H9 (cell line): ENCODE results near the gene MIER1. TPM values are rescaled to one million over a fixed set of nuclear protein-coding genes. Genes with fewer than 3 reads are reported as not detected.

Experiments
- DNase-seq: peaks from one replicate; pipeline ENCODE4 v3.0.0-alpha.2; 2017
- H2AFZ ChIP-seq: one replicate; pipeline ENCODE4 v1.6.1; 2013; ENCODE audit warnings: mild to moderate bottlenecking, low read length, control low read depth, moderate library complexity
- H2AK5ac ChIP-seq: 2 replicates; pipeline ENCODE4 v1.6.1; 2013; ENCODE audit warnings: low read length, control low read depth, mixed read lengths; ENCODE audit not compliant: insufficient read length
- H2BK120ac ChIP-seq: one replicate; pipeline ENCODE4 v1.6.1; 2013; ENCODE audit warnings: low read depth, mild to moderate bottlenecking, low read length, control low read depth, inconsistent platforms; ENCODE audit not compliant: poor library complexity, severe bottlenecking
- H2BK12ac ChIP-seq: 2 replicates; pipeline ENCODE4 v1.6.1; 2013; ENCODE audit warnings: low read length, control low read depth, mixed read lengths, low read depth; ENCODE audit not compliant: insufficient read length
- H2BK15ac ChIP-seq: 2 replicates; pipeline ENCODE4 v1.6.1; 2013; ENCODE audit warnings: low read depth, low read length, control low read depth
- H2BK20ac ChIP-seq: one replicate; pipeline ENCODE4 v1.6.1; 2013; ENCODE audit warnings: low read depth, mild to moderate bottlenecking, low read length, control low read depth, inconsistent platforms; ENCODE audit not compliant: poor library complexity, severe bottlenecking
- H2BK5ac ChIP-seq: 2 replicates; pipeline ENCODE4 v1.6.1; 2013; ENCODE audit warnings: low read length, control low read depth, mixed read lengths; ENCODE audit not compliant: insufficient read length
- H3K14ac ChIP-seq: 2 replicates; pipeline ENCODE4 v1.6.1; 2013; ENCODE audit warnings: low read length, control low read depth; ENCODE audit not compliant: insufficient read depth
- H3K18ac ChIP-seq: 2 replicates; pipeline ENCODE4 v1.6.1; 2013; ENCODE audit warnings: low read depth, mild to moderate bottlenecking, mixed read lengths, low read length, control low read depth; ENCODE audit not compliant: insufficient read length
- H3K23ac ChIP-seq: 2 replicates; pipeline ENCODE4 v1.6.1; 2013; ENCODE audit warnings: low read length, control low read depth, mixed read lengths, low read depth; ENCODE audit not compliant: insufficient read length
- H3K23me2 ChIP-seq: 2 replicates; pipeline ENCODE4 v1.6.1; 2013; ENCODE audit warnings: low read depth, mild to moderate bottlenecking, mixed read lengths, low read length, control low read depth; ENCODE audit not compliant: insufficient read length, poor library complexity, severe bottlenecking
- H3K27ac ChIP-seq: 2 replicates; pipeline ENCODE4 v1.5.1; 2013; ENCODE audit warnings: low read length, control low read depth, mixed read lengths, low read depth; ENCODE audit not compliant: insufficient read length
- H3K27me3 ChIP-seq: 2 replicates; pipeline ENCODE4 v1.6.1; 2013; ENCODE audit warnings: low read length, control low read depth, inconsistent platforms; ENCODE audit not compliant: insufficient read depth
- H3K4ac ChIP-seq: 2 replicates; pipeline ENCODE4 v1.6.1; 2013; ENCODE audit warnings: low read depth, mild to moderate bottlenecking, control low read depth, inconsistent platforms, low read length, moderate library complexity
- H3K4me1 ChIP-seq: 2 replicates; pipeline ENCODE4 v1.6.1; 2013; ENCODE audit warnings: low read length, control low read depth, inconsistent platforms; ENCODE audit not compliant: insufficient read depth
- H3K4me2 ChIP-seq: 2 replicates; pipeline ENCODE4 v1.6.1; 2013; ENCODE audit warnings: low read length, control low read depth, mixed read lengths; ENCODE audit not compliant: insufficient read length, insufficient read depth
- H3K56ac ChIP-seq: 2 replicates; pipeline ENCODE4 v1.6.1; 2013; ENCODE audit warnings: low read depth, mild to moderate bottlenecking, mixed read lengths, low read length, control low read depth; ENCODE audit not compliant: insufficient read length
- H3K79me1 ChIP-seq: 2 replicates; pipeline ENCODE4 v1.6.1; 2013; ENCODE audit warnings: low read depth, mild to moderate bottlenecking, moderate library complexity, low read length, control low read depth, inconsistent platforms; ENCODE audit not compliant: insufficient read depth, poor library complexity, severe bottlenecking
- H3K79me2 ChIP-seq: 2 replicates; pipeline ENCODE4 v1.6.1; 2013; ENCODE audit warnings: low read length, control low read depth, inconsistent platforms; ENCODE audit not compliant: insufficient read depth
- H3K9ac ChIP-seq: 2 replicates; pipeline ENCODE4 v1.6.1; 2013; ENCODE audit warnings: low read length, control low read depth, mixed read lengths; ENCODE audit not compliant: insufficient read length; ENCODE audit errors: extremely low read depth
- H3K9me3 ChIP-seq: one replicate; pipeline ENCODE4 v1.6.1; 2013; ENCODE audit warnings: low read depth, low read length, inconsistent platforms; ENCODE audit not compliant: control insufficient read depth
- H3T11ph ChIP-seq: one replicate; pipeline ENCODE4 v1.6.1; 2013; ENCODE audit warnings: mild to moderate bottlenecking, low read length, control low read depth, inconsistent platforms
- H4K20me1 ChIP-seq: one replicate; pipeline ENCODE4 v1.6.1; 2013; ENCODE audit not compliant: control insufficient read depth, insufficient read length, insufficient read depth
- H4K5ac ChIP-seq: 2 replicates; pipeline ENCODE4 v1.6.1; 2013; ENCODE audit warnings: low read depth, mild to moderate bottlenecking, mixed read lengths, low read length, control low read depth; ENCODE audit not compliant: insufficient read length
- H4K8ac ChIP-seq: replicated peaks from 2 replicates; pipeline ENCODE4 v1.6.1; 2013; ENCODE audit warnings: low read length, control low read depth, mixed read lengths, low read depth; ENCODE audit not compliant: insufficient read length
- H4K91ac ChIP-seq: 2 replicates; pipeline ENCODE4 v1.6.1; 2013; ENCODE audit warnings: low read depth, mild to moderate bottlenecking, moderate library complexity, mixed read lengths, low read length, control low read depth; ENCODE audit not compliant: insufficient read length
- H3K27ac Mint-ChIP-seq, 3 experiments: 2 replicates in 2 of 3; 3 replicates in 1 of 3; pipeline ENCODE4 v1.8.0; 2020 to 2021; ENCODE audit warnings: mixed read lengths in 3 of 3, mild to moderate bottlenecking in 1 of 3, moderate library complexity in 1 of 3
- H3K27me3 Mint-ChIP-seq: 2 replicates; pipeline ENCODE4 v1.8.0; 2021; ENCODE audit warnings: low read depth, mild to moderate bottlenecking, moderate library complexity, mixed read lengths
- H3K36me3 Mint-ChIP-seq, 3 experiments: 2 replicates in 2 of 3; 3 replicates in 1 of 3; pipeline ENCODE4 v1.8.0; 2020 to 2021; ENCODE audit warnings: low read depth in 3 of 3, mixed read lengths in 3 of 3; ENCODE audit not compliant: insufficient read depth in 1 of 3
- H3K4me1 Mint-ChIP-seq, 2 experiments: 2 replicates each; pipeline ENCODE4 v1.8.0; 2020; ENCODE audit warnings: mixed read lengths in 2 of 2
- H3K4me3 Mint-ChIP-seq, 2 experiments: 2 replicates in 1 of 2; 3 replicates in 1 of 2; pipeline ENCODE4 v1.8.0; 2020 to 2021; ENCODE audit warnings: mild to moderate bottlenecking in 2 of 2, mixed read lengths in 2 of 2, moderate library complexity in 1 of 2
- H3K9me3 Mint-ChIP-seq, 2 experiments: 2 replicates in 1 of 2; 3 replicates in 1 of 2; pipeline ENCODE4 v1.8.0; 2020; ENCODE audit warnings: mild to moderate bottlenecking in 2 of 2, mixed read lengths in 2 of 2, moderate library complexity in 1 of 2
- WGBS: extraction: QIAGEN DNeasy Blood & Tissue Kit; methylation state at CpG from one replicate; pipeline ENCODE4 v1.1.7; 2013; ENCODE audit warnings: missing lambda C conversion rate, low lambda C conversion rate, mixed read lengths; ENCODE audit not compliant: insufficient read length; ENCODE audit errors: extremely low coverage; 5-methylcytosine and 5-hydroxymethylcytosine counted together
- total RNA-seq: library from RNA; stranded (reverse); gene quantifications from 2 replicates; pipeline ENCODE4 v1.2.1, GENCODE V29; 2021
- TF ChIP-seq, protein P1 (sequence below): fragments of 200-600 bp; sonication (generic); conservative IDR thresholded peaks from 3 replicates; pipeline ENCODE4 v1.8.0; 2021; ENCODE audit warnings: antibody characterized with exemption, mild to moderate bottlenecking

Gene MIER1
- total RNA-seq, 1 experiment from 2014 or later, result 28.5 TPM

DNA sequence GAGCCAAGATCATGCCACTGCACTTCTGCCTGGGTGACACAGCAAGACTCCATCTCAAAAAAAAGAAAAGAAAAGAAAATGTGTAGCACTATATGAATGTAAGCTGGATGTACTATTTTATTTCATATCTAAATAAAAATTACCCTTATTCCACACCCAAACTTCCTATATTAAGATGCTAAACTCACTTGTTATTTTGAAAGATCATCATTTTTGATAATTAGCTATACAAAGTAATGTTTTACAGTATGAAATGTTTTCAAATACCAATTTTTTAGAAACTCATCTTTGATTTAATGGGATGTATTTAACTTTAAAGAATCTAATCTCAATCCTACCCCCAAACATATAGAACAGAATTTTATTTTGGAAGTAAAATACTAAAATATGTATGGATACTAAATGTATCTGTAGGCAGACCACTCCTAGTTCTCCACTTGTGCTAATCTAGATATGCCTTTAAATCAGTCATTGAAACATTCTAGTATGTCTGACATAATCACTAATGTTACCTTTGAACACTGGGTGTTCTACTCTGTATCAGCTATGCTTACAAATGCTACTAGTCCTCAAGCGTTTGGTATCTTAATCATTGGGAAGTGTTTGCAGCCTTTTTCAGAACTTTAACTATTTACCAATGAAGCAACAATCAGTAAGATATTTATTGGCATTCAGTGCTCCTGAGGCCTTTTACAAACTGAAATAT, 12.9 kb downstream of the MIER1 start:
- Mint-ChIP-seq H3K4me3 (no peak overlapping the region), H3K27ac (no peak overlapping the region), H3K36me3 (peaks cover 0 to 6% (median 4%) of the 10 kb centered on the region in 3 experiments; a peak in 3 of 7 replicates), H3K27me3 (no peaks in the 10 kb centered on the region), H3K4me1 (peaks cover 18 to 19% of the 10 kb centered on the region in 2 experiments), H3K9me3 (no peaks in the 10 kb centered on the region)
- no peak overlapping the region for H3K9ac ChIP-seq
- H4K91ac ChIP-seq, result no peak overlapping the region
- no peaks in the 10 kb centered on the region for H3K23me2 ChIP-seq
- H2BK20ac ChIP-seq, result no peak overlapping the region
- no peak overlapping the region for H2BK12ac ChIP-seq
- H4K8ac ChIP-seq, result no peak overlapping the region
- H3K27me3 ChIP-seq, result no peaks in the 10 kb centered on the region
- H2BK120ac ChIP-seq, result no peak overlapping the region
- no peaks in the 10 kb centered on the region for H4K20me1 ChIP-seq
- H3K4ac ChIP-seq, result no peak overlapping the region
- no peak overlapping the region for H3T11ph ChIP-seq
- no peak for DNase-seq
- no peak overlapping the region for H3K23ac ChIP-seq
- H2BK5ac ChIP-seq, result no peak overlapping the region
- no peak overlapping the region for H3K14ac ChIP-seq
- H3K27ac ChIP-seq, result no peak overlapping the region
- TF ChIP-seq, protein P1, sequence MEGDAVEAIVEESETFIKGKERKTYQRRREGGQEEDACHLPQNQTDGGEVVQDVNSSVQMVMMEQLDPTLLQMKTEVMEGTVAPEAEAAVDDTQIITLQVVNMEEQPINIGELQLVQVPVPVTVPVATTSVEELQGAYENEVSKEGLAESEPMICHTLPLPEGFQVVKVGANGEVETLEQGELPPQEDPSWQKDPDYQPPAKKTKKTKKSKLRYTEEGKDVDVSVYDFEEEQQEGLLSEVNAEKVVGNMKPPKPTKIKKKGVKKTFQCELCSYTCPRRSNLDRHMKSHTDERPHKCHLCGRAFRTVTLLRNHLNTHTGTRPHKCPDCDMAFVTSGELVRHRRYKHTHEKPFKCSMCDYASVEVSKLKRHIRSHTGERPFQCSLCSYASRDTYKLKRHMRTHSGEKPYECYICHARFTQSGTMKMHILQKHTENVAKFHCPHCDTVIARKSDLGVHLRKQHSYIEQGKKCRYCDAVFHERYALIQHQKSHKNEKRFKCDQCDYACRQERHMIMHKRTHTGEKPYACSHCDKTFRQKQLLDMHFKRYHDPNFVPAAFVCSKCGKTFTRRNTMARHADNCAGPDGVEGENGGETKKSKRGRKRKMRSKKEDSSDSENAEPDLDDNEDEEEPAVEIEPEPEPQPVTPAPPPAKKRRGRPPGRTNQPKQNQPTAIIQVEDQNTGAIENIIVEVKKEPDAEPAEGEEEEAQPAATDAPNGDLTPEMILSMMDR, result no peak
- H4K5ac ChIP-seq, result no peak overlapping the region
- no CpG with 5 or more reads among the region's 1 CpG for whole genome bisulfite sequencing
- H2AK5ac ChIP-seq, result no peak overlapping the region
- no peaks in the 10 kb centered on the region for H3K4me1 ChIP-seq
- H3K18ac ChIP-seq, result no peak overlapping the region
- no peak overlapping the region for H3K4me2 ChIP-seq
- no peaks in the 10 kb centered on the region for H3K9me3 ChIP-seq
- peaks cover 2% of the 10 kb centered on the region for H3K79me1 ChIP-seq
- H3K79me2 ChIP-seq, result peaks cover 14% of the 10 kb centered on the region; the same call in 1 of the 2 replicates
- H3K56ac ChIP-seq, result no peak overlapping the region
- H2AFZ ChIP-seq, result no peak overlapping the region
- H2BK15ac ChIP-seq, result no peak overlapping the region
